ENCODE results near the gene CAMK1G.
A peak's percentile ranks its signal among the peaks of the same experiment; 100 is the strongest.

The CAMK1G gene

DNA sequence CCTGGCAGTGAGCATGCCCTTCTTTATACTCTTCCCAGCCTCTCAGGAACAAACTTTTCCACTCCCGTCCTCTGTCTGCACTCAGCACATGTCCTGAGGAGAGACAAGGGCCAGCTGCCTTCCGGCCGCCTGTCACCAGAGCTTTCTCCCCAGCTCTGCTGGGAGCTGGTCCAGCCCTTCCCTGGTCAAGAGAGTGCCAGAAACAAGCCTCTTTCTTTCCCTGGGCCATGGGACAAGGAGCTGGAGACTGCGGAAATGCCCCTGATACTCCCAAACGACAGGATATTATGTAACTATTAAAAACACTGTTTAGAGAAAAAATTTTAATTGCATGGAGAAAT lies 58.3 kb downstream of the CAMK1G start:
- no peak for DNase-seq (ENCODE audit: low read depth)

DNA sequence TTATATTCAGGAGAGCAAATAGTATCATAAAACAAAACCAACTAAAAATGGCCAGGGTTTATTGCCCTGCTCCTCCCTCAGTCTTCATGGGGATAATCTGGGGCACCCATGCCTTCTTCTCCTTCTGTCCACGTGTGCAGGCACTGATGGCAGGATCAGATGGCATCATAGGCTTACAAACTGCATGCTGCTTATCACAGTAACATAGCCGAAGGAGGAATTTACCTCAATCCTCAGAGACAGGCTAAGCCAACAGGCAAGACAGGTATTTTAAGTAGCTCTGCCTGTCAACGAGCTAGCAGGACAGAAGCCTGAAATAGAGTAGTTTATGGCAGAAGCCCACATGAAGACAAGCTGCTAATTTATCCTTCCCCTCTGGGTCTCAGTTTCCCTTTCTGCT lies 59.3 kb downstream of the CAMK1G start:
- DNase-seq (ENCODE audit: low read depth): no peak

DNA sequence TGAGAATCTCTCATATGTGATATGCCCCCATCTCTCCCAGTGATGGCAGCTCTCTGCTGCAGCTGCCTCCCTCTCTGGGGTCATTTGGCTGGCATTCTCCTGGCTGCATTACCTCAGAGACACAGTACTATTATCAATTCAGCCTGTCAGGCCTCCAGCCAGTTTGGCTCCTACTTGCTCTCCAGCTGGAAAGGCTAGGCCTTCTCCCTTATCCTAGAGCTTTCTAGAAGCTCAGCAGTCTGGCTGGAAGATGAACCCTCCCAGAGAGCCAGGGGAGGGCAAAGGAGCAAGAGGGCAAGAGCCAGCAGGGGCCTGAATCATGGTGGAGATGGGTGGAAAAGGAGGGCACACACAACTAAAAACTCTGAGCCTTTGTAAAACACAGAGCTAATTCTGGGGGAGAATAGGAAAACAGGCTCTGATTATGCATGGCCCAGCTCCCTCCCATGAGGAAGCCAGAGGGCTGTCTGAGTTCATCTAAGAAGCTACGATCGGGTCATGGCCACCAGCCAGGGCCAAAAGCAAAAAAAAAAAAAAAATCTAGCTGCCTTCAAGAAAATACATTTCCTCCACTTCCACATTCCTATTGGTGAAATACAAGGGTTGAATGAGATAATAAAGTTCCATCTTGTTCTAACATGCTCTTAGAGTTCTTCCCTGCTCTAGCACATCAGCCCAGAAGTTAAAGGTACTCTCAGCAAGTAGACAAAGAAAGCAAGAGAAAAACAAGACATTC lies 59.9 kb downstream of the CAMK1G start:
- DNase-seq (ENCODE audit: low read depth): no peak

DNA sequence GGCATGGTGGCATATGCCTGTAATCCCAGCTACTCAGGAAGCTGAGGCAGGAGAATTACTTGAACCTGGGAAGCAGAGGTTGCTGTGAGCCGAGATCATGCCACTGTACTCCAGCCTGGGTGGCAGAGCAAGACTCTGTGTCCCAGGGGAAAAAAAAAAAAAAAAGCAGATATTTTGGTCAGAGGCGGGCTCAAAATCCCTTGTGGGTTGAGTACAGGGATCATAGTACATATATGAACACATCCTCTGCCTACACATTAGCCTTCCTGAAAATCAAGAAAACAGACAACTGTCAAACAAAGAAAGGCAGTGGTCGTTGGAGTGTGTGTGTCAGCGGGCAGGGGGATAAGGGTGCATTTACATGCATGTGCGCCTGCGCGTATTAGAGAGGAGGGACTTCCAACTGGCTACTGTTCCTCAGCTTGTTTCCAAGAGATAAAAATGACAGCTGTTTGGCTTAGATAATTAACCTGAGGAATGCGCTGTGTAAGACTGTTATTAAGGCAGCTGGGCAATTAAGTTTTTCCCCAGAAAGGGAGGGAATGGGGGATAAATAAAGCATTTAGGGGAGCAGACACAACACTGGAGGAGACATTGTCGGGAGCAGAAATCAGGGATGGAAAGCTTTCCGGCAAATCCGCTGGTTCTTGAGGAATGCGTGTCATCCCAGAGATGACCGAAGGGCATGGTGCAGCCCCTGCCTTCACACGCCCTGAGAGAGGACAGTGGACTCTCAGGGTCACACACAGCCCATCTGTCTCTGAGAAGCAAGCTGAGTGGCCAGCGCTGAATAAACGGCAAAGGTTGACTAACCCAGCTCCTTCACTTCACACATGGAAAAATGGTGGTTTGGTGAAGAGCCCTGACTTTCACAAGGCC lies 62.3 kb downstream of the CAMK1G start:
- no peak for DNase-seq (ENCODE audit: low read depth)

DNA sequence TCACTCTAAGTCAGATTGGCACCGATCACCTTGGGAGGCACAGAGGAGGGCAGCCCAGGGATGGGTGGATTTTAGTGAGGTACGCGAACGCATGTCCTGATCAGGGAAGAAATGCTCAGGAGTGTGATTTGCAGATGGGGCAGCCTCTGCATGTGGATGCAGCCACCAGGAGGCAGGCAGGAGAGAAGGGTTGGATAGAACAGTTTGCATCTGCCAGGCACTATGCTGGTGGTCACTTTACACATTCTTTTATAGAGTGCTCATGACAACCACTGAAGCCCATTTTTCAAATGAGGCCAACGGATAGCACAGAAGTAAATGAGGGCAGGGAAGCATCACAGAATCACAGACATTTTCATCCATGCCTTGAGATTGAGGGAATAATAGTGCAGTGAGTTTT lies 63.0 kb downstream of the CAMK1G start:
- no peak for DNase-seq (ENCODE audit: low read depth)

DNA sequence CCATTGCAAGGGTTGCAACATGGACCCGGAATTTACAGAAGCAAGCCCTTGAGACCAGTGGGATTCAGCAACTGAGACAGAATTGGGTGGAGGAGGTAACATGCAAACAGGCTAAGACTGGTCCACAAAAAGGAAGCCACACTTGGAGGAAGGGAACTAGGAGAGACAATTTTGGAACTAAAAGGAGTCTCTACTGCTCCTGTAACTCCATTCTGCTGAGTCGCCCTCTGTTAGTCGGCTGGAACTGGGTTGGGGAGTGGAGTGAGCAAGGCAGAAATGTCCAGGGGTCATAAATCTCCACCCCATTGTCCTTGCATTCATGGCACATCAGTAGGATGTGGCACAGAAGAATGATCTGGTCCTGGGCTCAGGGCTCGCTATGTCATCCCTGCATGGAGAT lies 63.6 kb downstream of the CAMK1G start:
- DNase-seq (ENCODE audit: low read depth): no peak

DNA sequence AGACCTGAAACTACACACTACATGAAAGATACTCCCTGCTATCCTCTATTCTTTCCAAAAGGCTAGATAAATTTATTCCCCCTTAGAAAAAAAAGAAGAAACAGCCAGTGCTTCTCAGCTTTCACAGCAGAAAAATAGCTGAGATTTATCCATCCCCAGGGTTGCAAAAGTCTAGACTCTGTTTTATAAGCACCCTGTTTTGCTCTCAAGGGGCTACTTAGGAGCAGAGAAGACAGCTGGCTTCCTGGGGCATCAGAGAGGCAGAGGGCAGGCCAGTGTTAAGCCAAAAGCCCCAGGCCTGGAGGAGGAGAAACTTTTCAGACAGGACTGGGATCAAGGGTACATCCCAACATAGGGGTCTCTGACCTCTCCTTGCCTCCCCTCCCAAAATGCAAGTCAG lies 64.8 kb downstream of the CAMK1G start:
- no peak for DNase-seq (ENCODE audit: low read depth)

DNA sequence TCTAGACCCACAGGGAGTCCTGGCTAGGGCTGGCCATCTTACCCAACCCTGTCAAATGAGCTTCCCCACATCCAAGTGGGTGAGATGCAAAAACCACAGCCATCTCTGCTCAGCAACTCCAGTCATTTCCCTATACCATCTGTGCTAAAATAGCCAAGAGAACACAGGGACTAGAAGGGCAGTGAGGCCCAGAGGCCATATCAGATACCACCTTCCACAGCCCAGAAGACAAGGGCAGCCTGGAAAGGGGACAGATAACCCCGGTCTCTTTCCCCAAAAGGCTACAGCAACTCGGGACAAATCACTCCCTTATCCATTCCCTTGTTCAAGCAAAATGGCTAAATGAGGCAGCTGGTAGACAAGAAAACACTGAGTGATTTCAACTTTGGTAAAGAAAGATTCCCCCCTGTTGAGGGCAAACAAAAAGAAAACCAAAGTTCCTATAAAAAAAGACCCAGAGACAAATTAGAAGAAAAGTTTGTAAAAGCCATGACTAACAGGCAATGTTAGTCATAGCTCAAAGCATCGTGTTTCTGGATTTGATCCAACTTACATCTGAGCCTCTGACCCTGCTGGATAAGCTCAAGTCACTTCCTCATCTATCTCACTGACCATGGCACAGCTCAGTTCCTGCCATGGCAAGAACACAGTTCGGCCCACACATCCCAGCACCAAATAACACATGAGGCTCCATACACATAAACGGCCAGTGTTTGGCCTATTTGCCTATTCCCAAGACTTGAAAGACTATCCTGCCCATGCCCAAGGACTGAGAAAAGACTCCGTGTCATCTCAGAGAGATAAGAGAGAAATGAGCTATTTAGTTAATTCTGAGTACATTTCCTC lies 65.6 kb downstream of the CAMK1G start:
- peak; percentile 88 for DNase-seq (ENCODE audit: low read depth)

DNA sequence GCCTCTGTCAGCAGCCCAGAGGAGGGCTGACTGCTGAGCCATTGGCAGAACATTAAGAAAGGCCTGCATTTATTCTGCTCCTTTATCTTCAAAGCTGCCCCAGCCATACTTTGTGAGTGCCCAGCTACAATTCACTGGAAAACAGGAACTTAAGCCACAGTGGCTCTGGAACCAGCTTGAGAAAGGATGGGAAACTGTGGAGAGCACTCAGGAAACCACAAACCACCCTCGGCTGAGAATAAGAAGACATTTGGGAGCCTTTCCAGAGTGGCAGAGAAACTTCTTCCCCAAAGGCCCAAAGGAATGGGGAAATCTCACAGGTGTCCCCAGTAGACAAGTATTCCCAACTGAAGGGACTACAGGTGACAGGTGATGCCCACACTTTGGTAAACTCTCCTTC lies 66.9 kb downstream of the CAMK1G start:
- no peak for DNase-seq (ENCODE audit: low read depth)

DNA sequence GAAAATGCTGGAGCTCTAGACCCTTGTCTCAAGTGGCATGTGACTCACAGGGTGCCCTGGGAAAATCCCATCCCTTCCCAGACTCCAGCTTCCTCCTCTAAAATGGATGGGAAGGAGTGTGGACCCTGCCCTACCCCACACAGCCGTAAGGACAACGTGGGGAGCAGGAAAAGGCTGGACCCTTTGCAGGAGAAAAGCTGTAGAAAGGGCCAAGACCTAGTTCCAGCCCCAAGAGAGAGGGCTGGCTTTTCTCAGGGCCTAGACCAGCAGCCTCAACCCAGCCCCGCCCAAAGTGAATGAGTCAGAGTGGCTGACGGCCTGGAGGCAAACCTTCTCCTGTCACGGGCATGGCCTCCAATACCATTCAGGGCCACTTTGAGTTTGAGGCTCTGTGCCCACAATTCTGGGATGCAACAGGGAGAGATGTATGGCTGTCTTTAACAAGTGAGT lies 67.6 kb downstream of the CAMK1G start:
- DNase-seq (ENCODE audit: low read depth): no peak

DNA sequence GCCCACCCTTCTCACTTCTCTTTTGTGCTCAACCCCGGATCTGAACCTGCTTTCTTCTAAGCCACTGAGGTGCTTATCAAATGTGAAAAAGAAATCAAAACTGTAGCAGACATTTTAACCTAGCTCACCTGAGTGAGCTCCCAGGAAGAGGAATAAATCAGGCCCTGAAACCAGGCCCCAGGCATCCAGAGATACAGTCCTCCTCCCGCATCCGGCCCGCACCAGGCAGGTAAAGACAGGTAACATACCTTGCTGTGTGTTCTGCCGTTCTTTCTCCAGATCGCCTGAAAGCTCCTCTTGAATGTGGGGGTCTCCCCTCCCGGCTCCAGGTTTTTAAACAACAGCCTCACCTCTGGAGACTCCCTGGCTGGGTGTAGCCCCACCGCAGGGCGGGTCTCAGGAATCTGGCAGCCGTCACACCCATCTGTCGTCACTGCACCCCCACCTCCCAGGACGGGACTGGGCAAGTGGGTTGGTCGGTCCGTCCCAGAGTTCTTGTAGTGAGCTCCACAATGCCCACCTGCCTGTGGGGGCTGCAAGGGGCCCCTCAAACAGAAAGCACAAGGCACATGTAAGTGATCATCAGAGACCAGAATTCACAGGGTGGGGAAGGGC lies 68.7 kb downstream of the CAMK1G start, which contains the start of gene LAMB3:
Gene LAMB3 (minus strand): TSS at position 305 of the 615 bp plus-strand sequence. CDS start 1,481 bp downstream, outside the sequence.
- DNase-seq (ENCODE audit: low read depth): no peak

DNA sequence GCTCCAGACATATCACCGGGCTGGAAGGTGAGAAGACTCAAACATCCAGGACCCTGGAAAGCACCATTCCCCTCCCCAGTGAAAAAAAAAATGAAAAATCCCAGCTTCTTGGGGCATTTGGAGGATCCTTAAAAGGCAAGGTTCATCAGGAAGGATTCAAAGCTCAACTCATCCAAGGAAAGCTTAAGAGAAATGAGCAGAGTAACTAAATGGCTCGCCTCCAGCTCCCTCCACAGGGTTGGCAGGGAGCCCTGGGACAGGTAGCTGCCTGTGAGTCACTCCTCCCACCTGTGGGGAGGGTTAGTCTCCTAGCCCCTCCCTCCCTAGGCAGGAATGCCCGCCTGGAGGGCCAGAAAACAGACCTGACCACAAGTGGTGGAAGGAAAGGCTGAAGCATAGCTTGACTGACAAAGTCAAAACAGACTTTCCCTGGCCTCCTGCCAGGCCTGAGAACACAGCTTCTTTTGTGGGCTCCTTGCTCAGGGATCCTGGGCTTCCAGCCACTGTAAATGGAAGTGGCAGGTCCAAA lies 69.4 kb downstream of the CAMK1G start:
- DNase-seq (ENCODE audit: low read depth): no peak

DNA sequence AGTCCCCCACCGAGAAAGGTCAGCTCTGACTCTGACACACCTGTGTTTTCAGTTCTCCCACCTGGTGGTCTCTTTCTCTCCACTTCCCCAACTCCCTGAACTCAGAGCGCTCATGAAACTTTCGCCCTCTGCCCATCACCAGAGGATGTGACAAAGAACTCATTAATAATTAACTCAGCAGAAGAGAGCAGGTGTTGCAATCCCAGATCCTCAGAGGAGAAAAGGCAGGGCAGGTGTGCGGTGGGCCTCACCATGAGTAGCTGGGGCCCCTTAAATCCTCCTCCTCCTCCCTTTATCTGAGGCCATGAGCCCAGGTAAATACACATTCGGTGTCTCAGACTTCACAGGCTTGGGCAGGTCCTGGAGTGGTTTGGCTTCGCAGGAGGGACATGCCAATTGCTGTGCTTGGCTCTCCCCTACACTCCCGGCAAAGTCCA lies 70.4 kb downstream of the CAMK1G start:
- no peak for DNase-seq (ENCODE audit: low read depth)

DNA sequence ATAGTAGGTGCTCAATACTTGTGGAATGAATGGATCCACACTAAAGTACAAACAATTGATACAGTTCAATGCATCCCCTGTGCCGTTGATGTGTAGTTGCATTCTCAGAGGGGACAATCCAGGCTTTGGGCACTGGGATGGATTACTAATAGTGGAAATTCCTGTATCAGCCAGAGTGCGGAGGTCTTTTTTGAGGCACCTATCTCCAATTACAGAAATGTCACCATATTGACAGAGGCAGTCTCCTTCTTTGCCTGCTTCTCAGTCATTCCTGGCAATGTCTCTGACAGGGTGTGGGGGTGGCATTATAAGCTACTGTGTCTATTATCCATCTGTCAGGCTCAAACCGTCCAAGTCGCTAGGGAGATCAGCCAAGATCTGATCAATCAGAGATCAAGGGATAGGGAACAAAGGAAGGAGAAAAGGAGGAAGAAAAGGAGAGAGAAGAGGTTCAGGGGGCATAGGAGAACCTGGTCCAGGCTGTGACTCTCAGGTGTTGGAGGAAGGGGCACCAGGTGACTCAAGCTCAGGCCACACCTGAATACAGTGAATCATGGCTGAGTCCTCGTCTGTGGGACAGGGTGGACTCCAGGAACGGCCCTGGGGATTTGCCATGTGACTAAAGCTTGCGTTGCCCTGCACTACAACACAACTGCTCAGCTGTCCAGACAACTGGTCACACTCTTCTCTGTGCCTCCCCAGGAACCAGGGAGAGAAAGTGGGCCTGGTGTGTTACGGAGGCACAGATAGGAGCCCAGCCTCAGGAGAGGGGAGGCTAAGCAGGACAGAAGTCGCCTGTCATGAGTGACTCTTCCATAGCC lies 72.1 kb downstream of the CAMK1G start:
- no peak for DNase-seq (ENCODE audit: low read depth)

DNA sequence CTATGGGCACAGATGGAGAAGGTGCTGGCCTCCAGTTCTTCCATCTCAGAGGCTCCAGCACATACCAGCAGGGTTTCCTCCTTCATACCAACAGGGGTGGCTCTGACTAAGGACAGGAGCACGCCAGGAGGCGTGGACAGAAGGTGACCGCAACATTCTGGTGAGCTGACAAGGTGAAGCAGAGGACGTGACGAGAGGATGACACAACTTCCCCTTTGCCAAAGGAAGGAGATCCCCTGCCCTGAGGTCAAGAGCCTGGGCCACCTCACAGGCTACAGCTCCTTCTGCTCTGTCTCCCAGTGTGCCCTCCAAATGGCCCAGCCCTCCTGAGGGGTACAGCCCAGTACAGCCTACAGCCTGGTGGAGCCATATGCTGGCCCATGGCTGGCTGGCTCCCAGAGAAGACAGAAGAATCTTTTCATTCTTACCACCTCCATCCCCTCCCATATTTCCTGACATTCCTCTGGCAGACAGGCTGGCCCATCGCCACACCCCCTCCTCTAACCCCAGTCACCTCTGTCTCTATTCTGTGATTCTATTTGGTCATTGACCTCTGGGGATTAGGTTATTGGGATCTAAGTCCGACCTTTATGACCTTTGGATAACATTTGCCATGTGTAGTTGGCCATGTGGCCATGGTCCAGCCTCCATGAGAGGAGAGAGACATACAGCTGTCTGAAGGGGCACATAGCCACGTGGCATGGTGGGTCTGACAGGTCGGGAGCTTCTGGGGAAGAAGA lies 73.8 kb downstream of the CAMK1G start:
- no peak for DNase-seq (ENCODE audit: low read depth)

DNA sequence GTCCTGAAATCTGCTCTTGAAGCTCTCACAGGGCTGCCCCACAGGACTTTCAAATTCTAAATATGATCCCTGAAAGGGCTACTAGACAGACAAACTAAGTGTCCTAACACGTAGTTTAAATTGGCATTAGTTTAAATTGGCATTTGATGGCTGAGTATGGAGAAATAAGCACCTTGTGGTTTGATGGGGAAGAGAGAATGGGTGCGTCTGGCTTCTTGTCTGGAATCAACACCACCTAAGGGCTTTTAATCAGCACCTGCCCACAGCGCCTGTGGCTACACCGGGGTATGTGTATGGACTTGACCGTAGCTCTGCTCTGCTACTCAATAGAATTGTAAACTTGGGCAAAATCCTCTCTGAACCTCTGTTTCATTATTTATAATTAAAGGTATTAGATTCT lies 74.4 kb downstream of the CAMK1G start:
- DNase-seq (ENCODE audit: low read depth): no peak

DNA sequence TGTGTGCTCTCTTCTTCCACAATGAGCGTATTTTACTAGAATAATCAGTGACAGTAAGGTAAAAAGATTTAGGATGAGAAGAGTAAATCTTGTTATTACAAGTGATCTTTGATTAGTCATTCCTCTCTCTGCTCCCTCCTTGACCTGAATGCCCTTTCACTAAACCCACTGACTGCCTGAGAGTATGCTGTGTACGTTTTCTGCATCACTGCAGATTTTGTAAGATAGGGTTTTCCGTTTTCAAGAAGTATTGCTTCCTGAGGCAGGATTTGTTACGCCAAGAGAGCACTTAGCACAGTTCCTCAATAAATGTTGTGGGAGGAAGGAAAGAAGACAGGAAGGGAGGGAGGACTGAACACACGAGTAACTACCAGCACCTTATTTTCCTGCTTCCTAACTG lies 76.4 kb downstream of the CAMK1G start:
- no peak for DNase-seq (ENCODE audit: low read depth)

DNA sequence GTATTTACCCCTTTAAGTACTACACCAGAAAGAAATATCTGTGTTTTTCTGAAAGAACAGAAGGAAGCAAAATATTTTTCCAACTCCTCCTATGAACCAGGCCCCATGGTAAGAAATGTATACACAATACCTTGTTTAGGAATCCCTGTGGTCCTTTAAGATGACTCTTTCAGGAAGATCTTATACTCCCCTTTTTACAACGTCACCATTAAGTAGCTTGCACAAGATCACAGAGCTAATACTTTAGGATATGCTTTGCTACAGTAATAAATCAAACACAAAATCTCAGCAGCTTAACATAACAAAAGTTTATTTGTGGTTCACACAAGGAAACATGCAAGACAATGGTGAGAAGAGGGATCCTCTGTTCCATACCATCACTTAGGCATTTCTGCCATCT lies 77.6 kb downstream of the CAMK1G start:
- no peak for DNase-seq (ENCODE audit: low read depth)

DNA sequence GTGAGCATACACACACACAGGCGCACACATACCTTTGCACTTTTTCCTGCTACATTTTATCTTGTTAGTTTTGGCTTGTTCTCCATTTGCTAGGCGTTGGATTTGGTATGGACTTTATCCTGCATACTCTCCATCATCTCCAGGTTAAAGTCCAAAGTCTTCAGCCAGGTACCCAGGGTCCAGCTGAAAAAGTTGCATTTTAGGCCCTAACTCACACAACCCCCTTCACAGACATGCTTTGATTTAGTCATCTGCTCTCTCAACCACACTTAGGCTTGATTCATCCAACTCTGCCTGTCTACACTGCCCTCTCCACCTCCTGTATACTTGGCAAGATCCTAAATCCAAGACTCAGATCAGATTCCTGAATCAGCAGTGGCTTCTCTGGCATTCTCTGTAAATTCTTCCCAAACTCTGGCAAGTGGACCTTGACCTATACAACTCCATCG lies 79.4 kb downstream of the CAMK1G start:
- no peak for DNase-seq (ENCODE audit: low read depth)
